Adrenal gland (tissue), 12 donors: ENCODE data around the gene SPART. TPM values are rescaled to one million over a fixed set of nuclear protein-coding genes. Genes with fewer than 3 reads are reported as not detected.

Experiments used
- DNase-seq, 7 donors: peaks; one replicate each; pipeline ENCODE4 v3.0.0-alpha.2; 2019 to 2020
- H3K27ac ChIP-seq, 5 donors: fragments of 200-600 bp; sonication (generic) in 4 of 5; 1 replicate in 3 of 5; 2 replicates in 2 of 5; pipeline versions ENCODE4 v1.5.1 to v1.8.0; 2016 to 2020; ENCODE audit warnings: mild to moderate bottlenecking in 1 of 5
- H3K27me3 ChIP-seq: fragments of 200-600 bp; 2 replicates; pipeline ENCODE4 v1.8.0; 2021
- H3K36me3 ChIP-seq, 2 donors: fragments of 200-600 bp; replicated peaks in 1 of 2; 1 replicate in 1 of 2; 2 replicates in 1 of 2; pipeline versions ENCODE4 v1.5.1 to v1.8.0; 2018 to 2022
- H3K4me1 ChIP-seq, 2 donors: fragments of 200-600 bp; replicated peaks in 1 of 2; 1 replicate in 1 of 2; 2 replicates in 1 of 2; pipeline versions ENCODE4 v1.5.1 to v1.8.0; 2018 to 2021
- H3K4me3 ChIP-seq, 4 donors: fragments of 200-600 bp; sonication (generic) in 3 of 4; one replicate each; pipeline ENCODE4 v1.5.1; 2016 to 2018
- H3K9me3 ChIP-seq, 3 donors: fragments of 200-600 bp; sonication (generic) in 1 of 3; replicated peaks in 1 of 3; 1 replicate in 2 of 3; 2 replicates in 1 of 3; pipeline versions ENCODE4 v1.5.1 to v1.8.0; 2016 to 2021
- CTCF ChIP-seq, 6 experiments: fragments of 450-650 bp in 4 of 6; fragments of 200-600 bp in 2 of 6; sonication (generic) in 1 of 6; IDR thresholded peaks; 1 replicate in 5 of 6; 2 replicates in 1 of 6; pipeline versions ENCODE4 v1.5.1 to v1.8.0; 2016 to 2021; ENCODE audit warnings: antibody characterized with exemption in 6 of 6, mild to moderate bottlenecking in 2 of 6, moderate library complexity in 1 of 6
- POLR2A ChIP-seq, 2 donors: fragments of 450-650 bp; IDR thresholded peaks; one replicate each; pipeline ENCODE4 v1.6.1; 2017; ENCODE audit warnings: antibody characterized with exemption in 2 of 2, mild to moderate bottlenecking in 2 of 2, moderate library complexity in 1 of 2
- WGBS, 4 donors: extraction: QIAGEN DNeasy Blood & Tissue Kit in 2 of 4; methylation state at CpG; one replicate each; pipeline versions ENCODE4 v1.1.5 to v1.1.7; 2013 to 2017; 5-methylcytosine and 5-hydroxymethylcytosine counted together
- intact Hi-C, 2 donors: fragments of 100-400 bp; cut with DNase I; formaldehyde crosslinking; loops; one replicate each; pipeline versions ENCODE4 v1.14.1 to v1.15.0; 2022 to 2023
- polyA plus RNA-seq, 3 donors: library from polyadenylated mRNA; stranded (reverse); fragments of 200-250 nt in 2 of 3; fragments of 350-450 nt in 1 of 3; fragmentation: Illumina TruSeq in 1 of 3; extraction: RNeasy Lipid Tissue Mini Kit (QIAGEN cat#74804) in 1 of 3; gene quantifications; one replicate each; pipeline ENCODE4 v1.2.3, GENCODE V29; 2013 to 2014
- total RNA-seq, 9 donors: library from RNA; depleted of rRNA in 4 of 9; stranded (reverse); fragments of >200 nt in 4 of 9; fragments of 120-200 nt in 1 of 9; fragmentation: NEBNext Ultra II Directional in 1 of 9; extraction: Animal tissue kit (Norgen Biotek cat#: 25700) in 1 of 9; gene quantifications; one replicate each; pipeline versions ENCODE4 v1.1.0 to v1.2.4, GENCODE V29; 2013 to 2023
- donor health status: healthy with polysubstance abuse.
- donor health status: Bipolar disorder and iron deficiency.
- donor health status: DM: yes; HTN: yes; CAD: no.
- donor health status: DM: no; HTN: no; CAD: no.
- donor health status: DM: no; HTN: no; CAD: no.
- donor health status: DM: yes; HTN: yes; CAD: no.

The SPART gene
- total and polyA plus RNA-seq, 12 donors = 29.2 to 314 (median 92.0) TPM

DNA sequence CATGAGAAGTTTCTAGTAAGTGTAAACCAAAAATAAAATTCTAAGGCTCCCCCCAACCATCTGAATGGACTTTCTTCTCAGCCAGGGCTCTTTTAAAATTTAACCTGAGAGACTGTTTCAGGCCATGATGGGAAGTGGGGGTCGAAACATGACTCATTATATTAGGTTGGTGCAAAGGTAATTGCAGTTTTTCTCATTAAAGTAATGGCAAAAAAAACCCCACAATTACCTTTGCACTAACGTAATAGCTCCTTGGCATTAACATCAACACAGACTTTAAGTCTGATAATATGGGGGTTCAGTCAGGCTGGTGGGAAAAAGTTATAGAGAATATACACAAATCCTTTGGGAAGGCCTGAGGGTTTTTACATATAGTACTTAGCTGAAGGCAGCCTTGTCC lies 9.4 kb upstream of the SPART start:
- 89 to 98% (median 93%) methylated on average over 2 of the region's 2 CpGs for WGBS, 4 donors
- H3K36me3 ChIP-seq = no peaks in the 10 kb centered on the region
- no peak overlapping the region for H3K4me3 ChIP-seq
- no peaks in the 10 kb centered on the region for H3K9me3 ChIP-seq
- DNase-seq = no peak
- intact Hi-C loops = no loop called here
- no peaks in the 10 kb centered on the region for H3K27me3 ChIP-seq
- peaks cover 0 to 11% of the 10 kb centered on the region in 2 donors for H3K4me1 ChIP-seq
- no peak overlapping the region for H3K27ac ChIP-seq
- TF ChIP-seq POLR2A (IDR thresholded peaks at IDR 0.05) = no peak
- no peak for TF ChIP-seq CTCF (IDR thresholded peaks at IDR 0.05)

- no peak for TF ChIP-seq POLR2A (IDR thresholded peaks at IDR 0.05)
- TF ChIP-seq CTCF (IDR thresholded peaks at IDR 0.05) = no peak
- 92 to 100% (median 97%) methylated on average over 1 of the region's 1 CpG for WGBS, 4 donors
- Histone ChIP-seq H3K4me3 (no peak overlapping the region), H3K4me1 (peaks cover 0 to 11% of the 10 kb centered on the region in 2 donors), H3K9me3 (no peaks in the 10 kb centered on the region), H3K27ac (no peak overlapping the region), H3K36me3 (no peaks in the 10 kb centered on the region), H3K27me3 (no peaks in the 10 kb centered on the region)
- intact Hi-C loops = no loop called here
- no peak for DNase-seq
Measured at GRCh38 chr13:36354842-36355623, 8.8 kb upstream of the SPART start.

DNA sequence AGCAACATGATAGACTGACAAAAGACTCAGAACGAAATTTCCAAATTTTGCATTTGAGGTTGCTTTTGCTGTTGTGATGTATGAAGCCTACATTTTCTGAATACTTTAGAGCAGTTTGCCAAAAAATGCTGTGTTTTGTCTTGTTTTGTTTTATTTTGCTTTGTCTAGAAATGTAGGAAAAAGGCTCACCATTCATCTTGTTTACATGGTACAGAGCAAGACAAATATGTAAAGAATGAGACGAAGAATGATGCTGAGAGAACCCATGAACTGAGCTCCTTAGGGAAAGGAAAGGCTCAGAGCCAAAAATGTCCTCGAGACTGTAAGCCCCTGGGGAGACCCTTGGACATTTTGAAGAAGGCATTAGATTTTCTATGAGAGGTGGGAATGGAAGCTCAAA lies 6.8 kb upstream of the SPART start:
- no peak for DNase-seq
- Histone ChIP-seq H3K4me1 (peaks cover 0 to 11% of the 10 kb centered on the region in 2 donors), H3K9me3 (no peaks in the 10 kb centered on the region), H3K27ac (no peak overlapping the region), H3K27me3 (no peaks in the 10 kb centered on the region), H3K4me3 (no peak overlapping the region), H3K36me3 (no peaks in the 10 kb centered on the region)
- TF ChIP-seq CTCF (IDR thresholded peaks at IDR 0.05) = no peak
- no peak for TF ChIP-seq POLR2A (IDR thresholded peaks at IDR 0.05)
- intact Hi-C loops = no loop called here
- 62 to 76% (median 71%) methylated on average over 3 of the region's 3 CpGs for WGBS, 4 donors

DNA sequence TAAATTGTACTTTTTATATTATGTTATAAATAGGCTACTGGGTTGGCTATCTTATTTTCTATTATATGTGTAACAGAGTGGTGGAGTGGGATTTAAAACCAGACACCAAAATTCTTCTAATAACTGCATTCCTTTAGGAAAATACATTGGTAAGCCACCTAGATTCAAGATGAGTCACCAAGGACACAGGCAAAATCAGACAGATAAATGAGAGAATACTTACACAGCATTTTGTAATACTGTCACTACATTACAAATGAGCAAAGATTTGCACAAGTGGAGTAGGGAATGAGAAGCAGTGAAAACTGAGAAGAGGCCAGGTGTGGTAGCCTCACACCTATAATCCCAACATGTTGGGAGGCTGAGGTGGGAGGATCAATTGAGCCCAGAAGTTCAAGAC lies 6.2 kb upstream of the SPART start:
- Histone ChIP-seq H3K27me3 (no peaks in the 10 kb centered on the region), H3K9me3 (no peaks in the 10 kb centered on the region), H3K4me1 (peaks cover 0 to 14% of the 10 kb centered on the region in 2 donors), H3K27ac (no peak overlapping the region), H3K36me3 (no peaks in the 10 kb centered on the region), H3K4me3 (no peak overlapping the region)
- intact Hi-C loops = no loop called here
- no peak for TF ChIP-seq POLR2A (IDR thresholded peaks at IDR 0.05)
- no peak for TF ChIP-seq CTCF (IDR thresholded peaks at IDR 0.05)
- DNase-seq = no peak
